ENCODE data around the gene ZBED3. TPM values are rescaled to one million over a fixed set of nuclear protein-coding genes. Genes with fewer than 3 reads are reported as not detected.

The ZBED3 gene, protein sequence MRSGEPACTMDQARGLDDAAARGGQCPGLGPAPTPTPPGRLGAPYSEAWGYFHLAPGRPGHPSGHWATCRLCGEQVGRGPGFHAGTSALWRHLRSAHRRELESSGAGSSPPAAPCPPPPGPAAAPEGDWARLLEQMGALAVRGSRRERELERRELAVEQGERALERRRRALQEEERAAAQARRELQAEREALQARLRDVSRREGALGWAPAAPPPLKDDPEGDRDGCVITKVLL
- total RNA-seq (2021) = 3.6 to 7.0 TPM (median 5.7 TPM) in 3 replicates
- percentile 70 among the genes with signal in this experiment for Bru-seq, nascent RNA
- long read RNA-seq, experiment 1, full-length matches to known transcripts = 15 of 27 reads
- long read RNA-seq, experiment 1, partial matches to known transcripts = 2 of 27 reads
- long read RNA-seq, experiment 1, other reads (novel, unspliced or antisense) = 10 of 27 reads
- long read RNA-seq, experiment 2, partial matches to known transcripts = 0 of 5 reads
- long read RNA-seq, experiment 2, other reads (novel, unspliced or antisense) = 5 of 5 reads
- long read RNA-seq, experiment 3 = 0 reads

DNA sequence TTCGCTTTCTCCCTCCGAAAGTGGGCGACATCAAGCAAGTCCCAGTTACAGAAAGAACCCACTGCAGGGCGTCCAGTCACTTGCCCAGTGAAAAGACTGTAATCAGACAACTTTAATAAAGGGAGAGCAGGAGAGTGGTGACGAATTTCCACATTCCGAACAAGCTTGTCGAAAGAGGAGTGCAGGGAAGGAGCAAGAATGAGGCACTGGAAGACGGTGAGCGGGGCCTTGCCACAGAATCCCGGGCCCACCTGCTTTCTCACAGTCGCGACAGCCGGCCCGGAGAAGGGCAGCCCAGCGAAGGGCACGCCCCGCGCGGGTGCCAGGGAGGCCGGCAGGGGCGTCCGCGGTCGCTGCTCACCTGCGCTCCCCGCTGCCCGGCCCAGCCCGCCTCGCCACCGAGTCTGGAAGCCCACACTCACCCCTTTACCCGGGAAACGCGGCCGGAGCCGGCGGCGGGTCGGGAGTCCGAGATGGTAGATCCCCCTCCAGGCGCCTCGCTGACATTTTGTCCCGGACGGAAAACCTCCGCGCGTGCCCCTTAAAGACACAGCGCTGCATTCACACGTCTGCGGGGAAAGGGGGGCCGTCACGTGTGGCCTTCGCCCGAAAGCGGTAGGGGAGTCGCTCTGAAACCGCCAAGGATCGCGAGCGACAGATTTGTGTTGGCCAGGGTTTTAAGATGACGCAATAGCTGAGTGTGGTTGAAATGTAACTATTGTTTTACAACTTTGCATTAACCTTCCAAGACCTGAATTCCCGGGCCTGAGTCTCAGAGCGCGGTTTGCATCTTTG, at the start of gene ZBED3:
Gene ZBED3 (minus strand): TSS at position 597 of the 795 bp plus-strand sequence. CDS start 9,407 bp downstream, outside the sequence.
- H3K4me3 Mint-ChIP-seq = peak within 1 kb of the TSS; percentile 98
- peak within 1 kb of the TSS; percentile 100 for H3K27ac Mint-ChIP-seq
- peak; percentile 77 for ATAC-seq
- ChIA-PET CTCF (interaction anchor here (0.7 to 4.1 kb wide), 7 partner anchors 10 to 406 kb away, joined by 3 to 42 read pairs (median 4); partner anchors contain the start of gene WDR41), POLR2A (interaction anchor here (0.6 to 2.0 kb wide), 5 partner anchors 10 to 280 kb away, joined by 3 to 9 read pairs (median 4); partner anchors contain the start of gene AGGF1)
- peaks cover 32% of the 10 kb centered on the region for H3K4me1 Mint-ChIP-seq
- peaks cover 23% of the 10 kb centered on the region for H3K36me3 Mint-ChIP-seq
- H3K9me3 Mint-ChIP-seq = peaks cover 18% of the 10 kb centered on the region
- peak; percentile 55 for DNase-seq (ENCODE audit: low spot score)
- H3K27me3 Mint-ChIP-seq (ENCODE audit: low read depth) = no peaks in the 10 kb centered on the region
- TF ChIP-seq RELA (CRISPR knock-in tag; IDR thresholded peaks at IDR 0.05; ENCODE audit: borderline replicate concordance) (no peak), CBFB (CRISPR knock-in tag; IDR thresholded peaks at IDR 0.05; ENCODE audit: low read depth) (no peak; the same call in 1 of the 2 replicates), MXD4 (CRISPR knock-in tag; IDR thresholded peaks at IDR 0.05; ENCODE audit: borderline replicate concordance) (no peak), OVOL2 (CRISPR knock-in tag; IDR thresholded peaks at IDR 0.05; ENCODE audit: borderline replicate concordance) (no peak), NR3C1 (CRISPR knock-in tag; conservative IDR thresholded peaks at IDR 0.05; ENCODE audit: low read depth) (no peak), SP1 (CRISPR knock-in tag; conservative IDR thresholded peaks at IDR 0.05) (peak; percentile 29; the same call in 1 of the 2 replicates), FOXP1 (CRISPR knock-in tag; IDR thresholded peaks at IDR 0.05; ENCODE audit: borderline replicate concordance) (peak; percentile 51), HMGA2 (CRISPR knock-in tag; IDR thresholded peaks at IDR 0.05) (no peak), GABPB1 (CRISPR knock-in tag; IDR thresholded peaks at IDR 0.05) (peak; percentile 96), NR2C2 (CRISPR knock-in tag; IDR thresholded peaks at IDR 0.05) (no peak), CREM (CRISPR knock-in tag; IDR thresholded peaks at IDR 0.05) (no peak), IRF2 (CRISPR knock-in tag; IDR thresholded peaks at IDR 0.05; ENCODE audit: borderline replicate concordance, low read depth) (no peak), TCF7 (CRISPR knock-in tag; IDR thresholded peaks at IDR 0.05; ENCODE audit: low read depth) (no peak)
- TF ChIP-seq, protein P1, sequence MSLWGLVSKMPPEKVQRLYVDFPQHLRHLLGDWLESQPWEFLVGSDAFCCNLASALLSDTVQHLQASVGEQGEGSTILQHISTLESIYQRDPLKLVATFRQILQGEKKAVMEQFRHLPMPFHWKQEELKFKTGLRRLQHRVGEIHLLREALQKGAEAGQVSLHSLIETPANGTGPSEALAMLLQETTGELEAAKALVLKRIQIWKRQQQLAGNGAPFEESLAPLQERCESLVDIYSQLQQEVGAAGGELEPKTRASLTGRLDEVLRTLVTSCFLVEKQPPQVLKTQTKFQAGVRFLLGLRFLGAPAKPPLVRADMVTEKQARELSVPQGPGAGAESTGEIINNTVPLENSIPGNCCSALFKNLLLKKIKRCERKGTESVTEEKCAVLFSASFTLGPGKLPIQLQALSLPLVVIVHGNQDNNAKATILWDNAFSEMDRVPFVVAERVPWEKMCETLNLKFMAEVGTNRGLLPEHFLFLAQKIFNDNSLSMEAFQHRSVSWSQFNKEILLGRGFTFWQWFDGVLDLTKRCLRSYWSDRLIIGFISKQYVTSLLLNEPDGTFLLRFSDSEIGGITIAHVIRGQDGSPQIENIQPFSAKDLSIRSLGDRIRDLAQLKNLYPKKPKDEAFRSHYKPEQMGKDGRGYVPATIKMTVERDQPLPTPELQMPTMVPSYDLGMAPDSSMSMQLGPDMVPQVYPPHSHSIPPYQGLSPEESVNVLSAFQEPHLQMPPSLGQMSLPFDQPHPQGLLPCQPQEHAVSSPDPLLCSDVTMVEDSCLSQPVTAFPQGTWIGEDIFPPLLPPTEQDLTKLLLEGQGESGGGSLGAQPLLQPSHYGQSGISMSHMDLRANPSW (CRISPR knock-in tag; conservative IDR thresholded peaks at IDR 0.05; ENCODE audit: low read depth) = no peak
- TF ChIP-seq, protein P2, sequence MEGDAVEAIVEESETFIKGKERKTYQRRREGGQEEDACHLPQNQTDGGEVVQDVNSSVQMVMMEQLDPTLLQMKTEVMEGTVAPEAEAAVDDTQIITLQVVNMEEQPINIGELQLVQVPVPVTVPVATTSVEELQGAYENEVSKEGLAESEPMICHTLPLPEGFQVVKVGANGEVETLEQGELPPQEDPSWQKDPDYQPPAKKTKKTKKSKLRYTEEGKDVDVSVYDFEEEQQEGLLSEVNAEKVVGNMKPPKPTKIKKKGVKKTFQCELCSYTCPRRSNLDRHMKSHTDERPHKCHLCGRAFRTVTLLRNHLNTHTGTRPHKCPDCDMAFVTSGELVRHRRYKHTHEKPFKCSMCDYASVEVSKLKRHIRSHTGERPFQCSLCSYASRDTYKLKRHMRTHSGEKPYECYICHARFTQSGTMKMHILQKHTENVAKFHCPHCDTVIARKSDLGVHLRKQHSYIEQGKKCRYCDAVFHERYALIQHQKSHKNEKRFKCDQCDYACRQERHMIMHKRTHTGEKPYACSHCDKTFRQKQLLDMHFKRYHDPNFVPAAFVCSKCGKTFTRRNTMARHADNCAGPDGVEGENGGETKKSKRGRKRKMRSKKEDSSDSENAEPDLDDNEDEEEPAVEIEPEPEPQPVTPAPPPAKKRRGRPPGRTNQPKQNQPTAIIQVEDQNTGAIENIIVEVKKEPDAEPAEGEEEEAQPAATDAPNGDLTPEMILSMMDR (IDR thresholded peaks at IDR 0.05) = no peak
- TF ChIP-seq, protein P3, sequence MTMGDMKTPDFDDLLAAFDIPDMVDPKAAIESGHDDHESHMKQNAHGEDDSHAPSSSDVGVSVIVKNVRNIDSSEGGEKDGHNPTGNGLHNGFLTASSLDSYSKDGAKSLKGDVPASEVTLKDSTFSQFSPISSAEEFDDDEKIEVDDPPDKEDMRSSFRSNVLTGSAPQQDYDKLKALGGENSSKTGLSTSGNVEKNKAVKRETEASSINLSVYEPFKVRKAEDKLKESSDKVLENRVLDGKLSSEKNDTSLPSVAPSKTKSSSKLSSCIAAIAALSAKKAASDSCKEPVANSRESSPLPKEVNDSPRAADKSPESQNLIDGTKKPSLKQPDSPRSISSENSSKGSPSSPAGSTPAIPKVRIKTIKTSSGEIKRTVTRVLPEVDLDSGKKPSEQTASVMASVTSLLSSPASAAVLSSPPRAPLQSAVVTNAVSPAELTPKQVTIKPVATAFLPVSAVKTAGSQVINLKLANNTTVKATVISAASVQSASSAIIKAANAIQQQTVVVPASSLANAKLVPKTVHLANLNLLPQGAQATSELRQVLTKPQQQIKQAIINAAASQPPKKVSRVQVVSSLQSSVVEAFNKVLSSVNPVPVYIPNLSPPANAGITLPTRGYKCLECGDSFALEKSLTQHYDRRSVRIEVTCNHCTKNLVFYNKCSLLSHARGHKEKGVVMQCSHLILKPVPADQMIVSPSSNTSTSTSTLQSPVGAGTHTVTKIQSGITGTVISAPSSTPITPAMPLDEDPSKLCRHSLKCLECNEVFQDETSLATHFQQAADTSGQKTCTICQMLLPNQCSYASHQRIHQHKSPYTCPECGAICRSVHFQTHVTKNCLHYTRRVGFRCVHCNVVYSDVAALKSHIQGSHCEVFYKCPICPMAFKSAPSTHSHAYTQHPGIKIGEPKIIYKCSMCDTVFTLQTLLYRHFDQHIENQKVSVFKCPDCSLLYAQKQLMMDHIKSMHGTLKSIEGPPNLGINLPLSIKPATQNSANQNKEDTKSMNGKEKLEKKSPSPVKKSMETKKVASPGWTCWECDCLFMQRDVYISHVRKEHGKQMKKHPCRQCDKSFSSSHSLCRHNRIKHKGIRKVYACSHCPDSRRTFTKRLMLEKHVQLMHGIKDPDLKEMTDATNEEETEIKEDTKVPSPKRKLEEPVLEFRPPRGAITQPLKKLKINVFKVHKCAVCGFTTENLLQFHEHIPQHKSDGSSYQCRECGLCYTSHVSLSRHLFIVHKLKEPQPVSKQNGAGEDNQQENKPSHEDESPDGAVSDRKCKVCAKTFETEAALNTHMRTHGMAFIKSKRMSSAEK (CRISPR knock-in tag; IDR thresholded peaks at IDR 0.05; ENCODE audit: borderline replicate concordance) = no peak
- TF ChIP-seq, protein P4, sequence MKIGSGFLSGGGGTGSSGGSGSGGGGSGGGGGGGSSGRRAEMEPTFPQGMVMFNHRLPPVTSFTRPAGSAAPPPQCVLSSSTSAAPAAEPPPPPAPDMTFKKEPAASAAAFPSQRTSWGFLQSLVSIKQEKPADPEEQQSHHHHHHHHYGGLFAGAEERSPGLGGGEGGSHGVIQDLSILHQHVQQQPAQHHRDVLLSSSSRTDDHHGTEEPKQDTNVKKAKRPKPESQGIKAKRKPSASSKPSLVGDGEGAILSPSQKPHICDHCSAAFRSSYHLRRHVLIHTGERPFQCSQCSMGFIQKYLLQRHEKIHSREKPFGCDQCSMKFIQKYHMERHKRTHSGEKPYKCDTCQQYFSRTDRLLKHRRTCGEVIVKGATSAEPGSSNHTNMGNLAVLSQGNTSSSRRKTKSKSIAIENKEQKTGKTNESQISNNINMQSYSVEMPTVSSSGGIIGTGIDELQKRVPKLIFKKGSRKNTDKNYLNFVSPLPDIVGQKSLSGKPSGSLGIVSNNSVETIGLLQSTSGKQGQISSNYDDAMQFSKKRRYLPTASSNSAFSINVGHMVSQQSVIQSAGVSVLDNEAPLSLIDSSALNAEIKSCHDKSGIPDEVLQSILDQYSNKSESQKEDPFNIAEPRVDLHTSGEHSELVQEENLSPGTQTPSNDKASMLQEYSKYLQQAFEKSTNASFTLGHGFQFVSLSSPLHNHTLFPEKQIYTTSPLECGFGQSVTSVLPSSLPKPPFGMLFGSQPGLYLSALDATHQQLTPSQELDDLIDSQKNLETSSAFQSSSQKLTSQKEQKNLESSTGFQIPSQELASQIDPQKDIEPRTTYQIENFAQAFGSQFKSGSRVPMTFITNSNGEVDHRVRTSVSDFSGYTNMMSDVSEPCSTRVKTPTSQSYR (CRISPR knock-in tag; IDR thresholded peaks at IDR 0.05) = 0 out of 2 replicates have a peak, but pooled peaks have one; percentile 51
- TF ChIP-seq, protein P5, sequence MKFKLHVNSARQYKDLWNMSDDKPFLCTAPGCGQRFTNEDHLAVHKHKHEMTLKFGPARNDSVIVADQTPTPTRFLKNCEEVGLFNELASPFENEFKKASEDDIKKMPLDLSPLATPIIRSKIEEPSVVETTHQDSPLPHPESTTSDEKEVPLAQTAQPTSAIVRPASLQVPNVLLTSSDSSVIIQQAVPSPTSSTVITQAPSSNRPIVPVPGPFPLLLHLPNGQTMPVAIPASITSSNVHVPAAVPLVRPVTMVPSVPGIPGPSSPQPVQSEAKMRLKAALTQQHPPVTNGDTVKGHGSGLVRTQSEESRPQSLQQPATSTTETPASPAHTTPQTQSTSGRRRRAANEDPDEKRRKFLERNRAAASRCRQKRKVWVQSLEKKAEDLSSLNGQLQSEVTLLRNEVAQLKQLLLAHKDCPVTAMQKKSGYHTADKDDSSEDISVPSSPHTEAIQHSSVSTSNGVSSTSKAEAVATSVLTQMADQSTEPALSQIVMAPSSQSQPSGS (CRISPR knock-in tag; IDR thresholded peaks at IDR 0.05; ENCODE audit: borderline replicate concordance, low read depth) = no peak
- TF ChIP-seq, protein P6, sequence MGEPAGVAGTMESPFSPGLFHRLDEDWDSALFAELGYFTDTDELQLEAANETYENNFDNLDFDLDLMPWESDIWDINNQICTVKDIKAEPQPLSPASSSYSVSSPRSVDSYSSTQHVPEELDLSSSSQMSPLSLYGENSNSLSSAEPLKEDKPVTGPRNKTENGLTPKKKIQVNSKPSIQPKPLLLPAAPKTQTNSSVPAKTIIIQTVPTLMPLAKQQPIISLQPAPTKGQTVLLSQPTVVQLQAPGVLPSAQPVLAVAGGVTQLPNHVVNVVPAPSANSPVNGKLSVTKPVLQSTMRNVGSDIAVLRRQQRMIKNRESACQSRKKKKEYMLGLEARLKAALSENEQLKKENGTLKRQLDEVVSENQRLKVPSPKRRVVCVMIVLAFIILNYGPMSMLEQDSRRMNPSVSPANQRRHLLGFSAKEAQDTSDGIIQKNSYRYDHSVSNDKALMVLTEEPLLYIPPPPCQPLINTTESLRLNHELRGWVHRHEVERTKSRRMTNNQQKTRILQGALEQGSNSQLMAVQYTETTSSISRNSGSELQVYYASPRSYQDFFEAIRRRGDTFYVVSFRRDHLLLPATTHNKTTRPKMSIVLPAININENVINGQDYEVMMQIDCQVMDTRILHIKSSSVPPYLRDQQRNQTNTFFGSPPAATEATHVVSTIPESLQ (CRISPR knock-in tag; IDR thresholded peaks at IDR 0.05) = no peak
